ENCODE data around the gene DAAM1.

DAAM1 gene

GRCh38 chr14:59189786-59190368, 1.4 kb downstream of the DAAM1 start:
- H3K79me2 ChIP-seq (ENCODE audit: insufficient read depth, low read length): peaks cover 18% of the 10 kb centered on the region; the same call in 1 of the 2 replicates

GRCh38 chr14:59190372-59190771, 1.9 kb downstream of the DAAM1 start:
- TF ChIP-seq EZH2phosphoT487 (IDR thresholded peaks at IDR 0.05; ENCODE audit: borderline replicate concordance) (no peak), CTCF (conservative IDR thresholded peaks at IDR 0.05; ENCODE audit: low read length) (peak; percentile 39)
- H3K79me2 ChIP-seq (ENCODE audit: insufficient read depth, low read length): peaks cover 18% of the 10 kb centered on the region; the same call in 1 of the 2 replicates
- no peaks in the 10 kb centered on the region for H3K27me3 ChIP-seq (ENCODE audit: insufficient read depth, low read length, poor library complexity, severe bottlenecking)
- H3K9me3 ChIP-seq (ENCODE audit: insufficient read depth, low read depth, low read length): no peaks in the 10 kb centered on the region
- H3K4me2 ChIP-seq (ENCODE audit: low read depth, low read length, poor library complexity, severe bottlenecking): peak overlapping the region; percentile 99
- H3K36me3 ChIP-seq (ENCODE audit: insufficient read depth, low read length): no peaks in the 10 kb centered on the region
- H3K4me1 ChIP-seq (ENCODE audit: insufficient read depth, low read length, poor library complexity, severe bottlenecking): peaks cover 40% of the 10 kb centered on the region
- no peaks in the 10 kb centered on the region for H3F3A ChIP-seq (ENCODE audit: low read depth)
- H2AFZ ChIP-seq (ENCODE audit: low read length): peak overlapping the region; percentile 82
- peak overlapping the region; percentile 73 for H3K9ac ChIP-seq (ENCODE audit: low read depth, low read length, poor library complexity, severe bottlenecking)
- H4K20me1 ChIP-seq (ENCODE audit: insufficient read depth, low read length, poor library complexity, severe bottlenecking): peaks cover 13% of the 10 kb centered on the region
- H3K4me3 ChIP-seq (ENCODE audit: low read length, poor library complexity, severe bottlenecking): peak overlapping the region; percentile 94
- H3K9me2 ChIP-seq (replicated peaks; ENCODE audit: low read depth, low read length): no peaks in the 10 kb centered on the region

More at GRCh38 chr14:59189786-59190368, 1.4 kb downstream of the DAAM1 start:
- no peak for TF ChIP-seq EZH2phosphoT487 (IDR thresholded peaks at IDR 0.05; ENCODE audit: borderline replicate concordance)
- TF ChIP-seq CTCF (conservative IDR thresholded peaks at IDR 0.05; ENCODE audit: low read length): no peak
- H3K36me3 ChIP-seq (ENCODE audit: insufficient read depth, low read length): no peaks in the 10 kb centered on the region
- H3K27me3 ChIP-seq (ENCODE audit: insufficient read depth, low read length, poor library complexity, severe bottlenecking): no peaks in the 10 kb centered on the region
- H3F3A ChIP-seq (ENCODE audit: low read depth): no peaks in the 10 kb centered on the region
- H3K4me2 ChIP-seq (ENCODE audit: low read depth, low read length, poor library complexity, severe bottlenecking): peak overlapping the region; percentile 99
- no peaks in the 10 kb centered on the region for H3K9me3 ChIP-seq (ENCODE audit: insufficient read depth, low read depth, low read length)
- H3K4me1 ChIP-seq (ENCODE audit: insufficient read depth, low read length, poor library complexity, severe bottlenecking): peaks cover 40% of the 10 kb centered on the region
- peak overlapping the region; percentile 82 for H2AFZ ChIP-seq (ENCODE audit: low read length)
- H3K9me2 ChIP-seq (replicated peaks; ENCODE audit: low read depth, low read length): no peaks in the 10 kb centered on the region
- peak overlapping the region; percentile 73 for H3K9ac ChIP-seq (ENCODE audit: low read depth, low read length, poor library complexity, severe bottlenecking)
- H3K4me3 ChIP-seq (ENCODE audit: low read length, poor library complexity, severe bottlenecking): peak overlapping the region; percentile 94
- H4K20me1 ChIP-seq (ENCODE audit: insufficient read depth, low read length, poor library complexity, severe bottlenecking): peaks cover 13% of the 10 kb centered on the region

DNA sequence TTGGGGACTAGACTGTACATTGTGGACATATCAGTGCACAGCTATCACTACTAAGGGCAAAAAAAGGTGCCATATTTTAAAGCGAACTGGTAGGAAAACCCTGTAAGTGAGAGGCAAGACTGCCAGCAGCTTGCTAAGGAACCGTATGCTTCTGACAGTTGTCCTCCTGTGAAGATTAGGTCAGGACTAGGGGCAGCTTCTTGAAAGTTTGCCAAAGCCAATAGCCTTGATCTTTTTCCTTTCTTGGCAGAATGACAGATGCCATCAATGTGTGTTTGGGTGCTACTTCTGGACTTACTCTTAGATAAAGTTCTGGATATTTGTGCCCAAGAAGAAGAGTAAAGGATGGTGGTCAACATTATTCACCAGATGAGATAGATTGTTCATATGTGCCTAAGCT, 7.4 kb downstream of the DAAM1 start:
- H3K27me3 ChIP-seq (ENCODE audit: insufficient read depth, low read length, poor library complexity, severe bottlenecking): no peaks in the 10 kb centered on the region
- H3K4me1 ChIP-seq (ENCODE audit: insufficient read depth, low read length, poor library complexity, severe bottlenecking): peaks cover 20% of the 10 kb centered on the region
- TF ChIP-seq CTCF (conservative IDR thresholded peaks at IDR 0.05; ENCODE audit: low read length) (no peak), EZH2phosphoT487 (IDR thresholded peaks at IDR 0.05; ENCODE audit: borderline replicate concordance) (no peak)
- no peak overlapping the region for H3K4me3 ChIP-seq (ENCODE audit: low read length, poor library complexity, severe bottlenecking)
- H2AFZ ChIP-seq (ENCODE audit: low read length): no peak overlapping the region
- H3K79me2 ChIP-seq (ENCODE audit: insufficient read depth, low read length): peaks cover 25% of the 10 kb centered on the region; the same call in 1 of the 2 replicates
- no peak overlapping the region for H3K9ac ChIP-seq (ENCODE audit: low read depth, low read length, poor library complexity, severe bottlenecking)
- H3K4me2 ChIP-seq (ENCODE audit: low read depth, low read length, poor library complexity, severe bottlenecking): no peak overlapping the region
- no peaks in the 10 kb centered on the region for H4K20me1 ChIP-seq (ENCODE audit: insufficient read depth, low read length, poor library complexity, severe bottlenecking)
- H3K36me3 ChIP-seq (ENCODE audit: insufficient read depth, low read length): no peaks in the 10 kb centered on the region
- H3K9me3 ChIP-seq (ENCODE audit: insufficient read depth, low read depth, low read length): no peaks in the 10 kb centered on the region
- H3K9me2 ChIP-seq (replicated peaks; ENCODE audit: low read depth, low read length): no peaks in the 10 kb centered on the region
- no peaks in the 10 kb centered on the region for H3F3A ChIP-seq (ENCODE audit: low read depth)
